Kasumi-1 (cell line): Measurements from ENCODE around the gene IL10.
"Not testable (repeated sequence)": the region's sequence is repeated elsewhere in the genome, so short reads cannot be mapped to it uniquely, and the experiment has no call there.

Source experiments
- DNase-seq, 2 experiments: peaks; one replicate each; lab custom pipeline; 2025; lab: John Stamatoyannopoulos, UW

Gene IL10

DNA sequence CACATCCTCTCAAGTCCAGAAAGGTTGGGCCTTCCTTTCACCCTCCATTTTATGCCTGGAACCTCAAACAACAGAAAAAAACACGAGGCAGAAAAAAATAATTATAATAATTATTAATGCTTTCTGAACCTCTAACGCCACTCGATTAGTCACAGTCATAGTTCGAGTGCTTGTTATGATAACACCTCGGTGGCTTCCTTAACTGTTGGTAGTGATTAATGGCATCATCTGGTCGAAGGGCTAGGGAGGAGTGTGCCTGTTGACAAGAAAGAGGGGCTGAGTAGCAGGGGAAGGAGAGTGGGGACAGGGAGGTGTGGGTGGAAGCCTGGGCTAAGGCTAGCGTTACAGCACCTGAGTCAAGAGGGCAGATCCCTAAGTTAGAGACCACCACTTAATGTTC lies 21.3 kb upstream of the IL10 start:
- no peak for DNase-seq

DNA sequence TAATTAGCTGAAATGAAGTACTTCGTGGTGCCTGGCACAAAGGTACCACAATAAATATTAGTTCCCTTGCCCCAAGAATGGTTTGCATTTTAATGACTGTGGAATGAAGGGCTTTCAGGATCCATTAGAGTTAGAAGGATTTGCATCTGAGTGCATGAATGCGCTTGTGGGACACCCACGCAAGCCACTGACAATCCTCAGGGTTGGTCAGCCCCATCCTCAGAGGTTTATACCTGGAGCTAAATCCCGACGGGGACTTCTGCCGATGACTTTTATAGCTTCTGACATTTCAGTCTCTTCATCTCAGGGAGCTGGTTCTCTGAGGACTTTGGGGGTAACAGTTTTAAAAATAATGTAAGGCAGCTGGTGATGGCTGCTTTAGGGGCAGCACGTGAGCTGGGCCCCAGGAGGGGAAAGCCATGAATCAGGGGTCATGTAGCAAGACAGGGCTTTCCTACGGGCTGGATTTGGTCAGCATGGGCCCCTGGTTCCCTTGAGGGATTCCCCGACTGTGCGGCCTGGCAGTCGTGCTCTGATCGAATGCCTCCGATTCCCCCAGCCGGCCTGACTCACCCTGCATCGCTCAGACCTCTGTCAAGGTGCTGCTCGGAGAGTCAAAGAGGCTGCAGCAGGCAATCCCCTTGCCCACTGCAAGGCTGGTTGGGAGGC lies 20.8 kb upstream of the IL10 start:
- DNase-seq: no peak

DNA sequence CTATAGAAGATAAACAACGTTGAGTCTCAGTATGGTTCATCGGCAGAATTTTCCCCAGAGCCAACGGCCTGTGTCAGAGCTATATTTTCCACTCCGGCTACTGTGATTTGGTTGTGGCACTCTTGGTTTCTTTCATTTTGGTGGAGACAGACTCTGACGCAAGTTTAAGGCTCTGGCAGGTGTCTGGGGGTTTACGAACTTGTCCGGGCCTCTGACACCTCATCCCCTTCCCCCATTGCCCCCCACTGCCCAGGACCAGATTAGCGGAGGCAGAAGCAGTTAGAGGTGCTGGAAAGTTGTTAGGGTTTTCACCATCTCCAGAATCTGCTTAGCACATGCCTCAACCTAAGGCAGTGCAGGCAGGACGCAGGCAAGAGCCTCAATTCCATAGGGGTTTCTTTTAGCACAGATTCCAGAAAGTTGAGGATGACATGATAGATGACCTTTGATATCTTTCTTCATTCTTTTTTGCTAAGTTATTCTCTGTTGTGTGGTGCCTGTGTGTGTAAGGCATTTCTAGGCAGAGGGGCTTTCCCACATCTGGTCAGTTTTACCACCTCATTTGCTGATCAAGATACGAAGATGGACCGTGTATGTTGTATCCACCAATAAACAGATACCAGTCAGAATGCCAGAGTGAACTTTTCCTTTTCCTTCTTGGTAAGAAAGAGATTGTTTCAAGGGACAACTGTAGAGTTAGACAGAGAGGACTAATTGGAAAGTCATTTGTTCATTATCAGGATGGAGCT lies 18.4 kb upstream of the IL10 start:
- no peak for DNase-seq

DNA sequence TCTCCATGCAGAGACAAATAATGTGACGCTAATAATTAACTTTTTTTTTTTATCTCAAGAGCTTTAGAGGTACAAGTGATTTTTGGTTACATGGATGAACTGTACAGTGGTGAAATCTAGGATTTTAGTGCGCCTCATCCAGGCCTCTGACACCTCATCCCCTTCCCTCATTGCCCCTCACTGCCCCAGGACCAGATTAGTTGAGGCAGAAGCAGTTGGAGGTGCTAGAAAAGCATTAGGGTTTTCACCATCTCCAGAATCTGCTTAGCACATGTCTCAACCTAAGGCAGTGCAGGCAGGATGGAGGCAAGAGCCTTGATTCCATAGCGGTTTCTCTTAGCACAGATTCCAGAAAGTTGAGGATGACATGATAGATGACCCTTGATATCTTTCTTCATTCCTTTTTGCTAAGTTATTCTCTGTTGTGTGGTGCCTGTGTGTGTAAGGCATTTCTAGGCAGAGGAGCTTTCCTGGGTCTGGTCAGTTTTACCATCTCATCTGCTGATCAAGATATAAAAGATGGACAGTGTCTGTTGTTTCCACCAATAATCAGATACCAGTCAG lies 16.3 kb upstream of the IL10 start:
- DNase-seq: no peak

DNA sequence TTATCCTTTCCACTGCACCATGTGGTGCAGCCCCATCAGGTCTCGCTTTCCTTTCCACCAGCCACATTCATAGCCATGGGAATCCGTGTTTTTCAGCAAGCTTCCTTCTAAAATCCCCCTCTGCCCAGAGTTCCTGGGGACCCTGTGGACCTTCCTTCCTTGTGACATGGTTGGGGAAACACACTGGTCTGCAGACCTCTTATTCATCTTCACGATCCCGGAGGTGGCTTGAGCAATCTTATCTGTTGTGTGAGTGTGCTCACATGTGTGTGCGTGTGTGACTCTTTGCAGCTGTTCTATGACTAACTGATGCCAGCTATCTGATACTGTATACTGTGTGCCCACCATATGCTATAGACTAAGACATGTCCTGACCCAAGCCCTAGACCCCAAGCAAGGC lies 15.6 kb upstream of the IL10 start:
- DNase-seq: no peak

DNA sequence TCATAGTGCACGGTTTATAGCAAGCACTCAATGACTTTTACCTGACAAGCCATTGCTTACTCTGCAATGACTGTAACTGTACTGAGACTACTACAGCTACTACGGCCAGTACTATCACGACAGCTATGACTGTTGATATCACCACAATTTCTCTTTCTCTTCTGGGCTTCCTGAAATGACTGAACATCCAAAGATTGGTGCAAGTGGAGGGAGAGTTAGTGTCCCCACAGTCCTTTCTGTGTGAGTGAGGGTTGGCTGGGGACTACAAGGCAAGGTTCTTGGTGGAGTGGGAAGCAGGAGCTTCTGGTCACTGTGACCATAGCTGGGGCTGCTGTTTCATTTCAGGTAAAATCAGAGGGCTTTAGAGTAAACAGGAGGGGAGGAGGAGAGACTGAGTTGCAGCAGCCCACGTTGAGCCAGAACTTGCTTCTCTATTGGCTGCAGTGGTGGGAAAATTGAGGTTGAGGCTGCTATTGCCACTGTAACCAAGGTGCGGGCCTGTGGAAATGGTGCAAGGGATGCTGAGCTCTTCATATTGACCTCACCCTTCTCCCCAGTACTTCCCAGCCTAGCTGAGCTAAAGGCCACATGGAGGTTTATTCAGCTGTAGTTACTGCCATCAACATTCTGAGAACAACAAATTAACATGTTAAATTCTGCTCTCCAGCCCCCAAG lies 14.1 kb upstream of the IL10 start:
- DNase-seq: no peak

DNA sequence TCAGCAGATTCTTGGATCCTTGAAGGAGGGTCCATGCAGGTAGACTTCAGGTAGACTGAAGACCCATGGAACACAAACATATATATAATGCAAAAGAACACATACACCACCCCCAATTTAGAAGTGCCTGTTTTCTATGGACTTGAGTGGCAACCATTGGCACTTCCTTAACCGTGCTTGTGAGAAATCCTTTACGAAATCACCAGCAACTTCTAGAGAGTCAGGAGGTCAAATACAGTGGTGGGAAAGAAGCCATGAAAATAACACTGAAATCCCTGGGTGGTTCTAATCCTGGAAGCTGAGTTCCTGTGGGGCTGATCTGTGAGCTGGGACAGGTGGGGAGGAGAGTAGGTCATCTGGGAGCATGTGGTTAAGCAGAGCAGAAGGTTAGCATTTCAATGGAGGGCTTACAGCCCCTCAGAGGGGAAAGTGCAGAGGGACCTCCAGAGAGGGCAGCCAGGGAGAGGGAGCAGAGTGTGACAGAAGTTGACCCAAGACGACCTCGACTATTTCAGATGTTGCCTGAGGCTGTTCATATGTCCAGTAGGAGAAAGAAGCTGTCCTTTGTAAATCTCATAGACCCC lies 13.0 kb upstream of the IL10 start:
- DNase-seq: no peak

DNA sequence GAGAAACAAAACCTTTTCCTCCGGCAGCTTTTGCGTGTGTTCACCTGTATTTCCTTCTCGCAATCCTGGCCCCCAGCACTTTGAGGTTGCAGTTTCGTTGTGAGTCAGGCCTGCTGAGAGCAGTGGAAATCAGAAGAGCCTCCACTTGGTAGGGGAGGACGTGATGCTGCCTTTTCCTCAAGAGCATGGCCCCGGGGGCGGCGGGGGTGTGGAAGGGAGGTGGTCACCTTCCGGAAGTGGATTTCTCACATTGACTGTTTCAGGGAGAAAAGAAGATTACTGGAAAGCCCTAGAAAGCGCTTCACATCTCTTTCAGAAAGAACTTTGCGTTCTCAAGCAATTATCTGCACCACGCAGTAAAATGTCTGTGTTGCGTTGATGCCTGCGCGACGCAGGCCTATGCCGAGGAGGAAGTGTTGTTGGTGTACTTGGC lies 12.2 kb upstream of the IL10 start:
- DNase-seq: no peak

DNA sequence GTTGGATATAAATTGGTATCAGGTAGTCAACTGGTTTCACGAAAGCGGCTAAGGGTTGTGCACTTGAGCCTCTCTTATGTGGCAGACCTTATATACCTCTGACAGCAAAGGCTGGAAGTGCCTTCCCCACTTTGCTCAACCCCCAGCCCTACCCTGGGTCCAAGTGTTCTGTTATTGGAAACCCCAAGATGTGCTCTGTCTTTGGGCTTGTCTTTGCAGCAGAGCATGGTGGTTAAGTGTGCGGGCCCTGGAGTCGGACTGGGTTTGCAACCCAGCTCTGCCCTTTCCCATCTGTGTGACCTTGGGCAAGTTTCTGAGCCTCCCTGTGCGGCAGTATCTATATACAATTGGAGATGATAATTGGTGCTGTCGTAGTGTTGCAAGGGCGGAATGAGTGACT lies 11.2 kb upstream of the IL10 start:
- DNase-seq: no peak

DNA sequence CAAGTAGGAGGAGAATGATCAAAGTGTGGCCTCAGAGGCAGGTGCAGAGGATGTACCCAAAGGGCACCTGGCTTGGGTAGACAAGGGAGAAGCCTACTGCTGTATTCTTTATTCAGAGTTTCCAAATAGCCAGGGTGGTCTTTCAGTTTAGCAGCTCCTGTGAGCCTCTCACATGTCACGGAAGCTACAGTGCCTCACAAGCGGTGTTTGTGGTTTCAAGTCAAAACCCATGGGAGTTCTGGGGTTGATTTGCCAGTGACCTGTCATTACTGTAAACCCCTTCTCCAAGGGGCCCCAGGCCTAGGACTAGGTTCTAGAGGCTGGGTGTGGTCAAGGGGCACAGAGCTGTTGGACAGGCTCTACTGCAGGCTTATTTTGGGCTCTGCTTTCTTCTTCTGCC lies 10.2 kb upstream of the IL10 start:
- DNase-seq: no peak

DNA sequence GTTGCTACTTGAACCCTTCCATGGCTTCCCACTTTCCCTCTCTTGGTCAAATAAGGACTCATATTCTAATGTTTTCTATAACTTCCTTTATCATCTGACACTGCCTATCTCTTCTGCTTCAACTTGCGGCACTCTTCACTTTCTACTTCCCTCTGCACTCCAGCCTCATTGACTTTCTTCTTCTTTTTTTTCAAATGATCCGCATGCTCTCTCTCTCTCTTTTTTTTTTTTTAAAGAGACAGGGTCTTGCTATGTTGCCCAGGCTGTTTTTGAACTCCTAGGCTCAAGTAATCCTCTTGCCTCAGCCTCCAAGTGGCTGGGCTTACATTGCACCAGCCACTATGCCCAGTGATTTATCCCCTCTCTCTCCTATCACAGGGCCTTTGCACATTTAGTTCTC lies 7.3 kb upstream of the IL10 start:
- DNase-seq: peak; percentile 1 to 13

DNA sequence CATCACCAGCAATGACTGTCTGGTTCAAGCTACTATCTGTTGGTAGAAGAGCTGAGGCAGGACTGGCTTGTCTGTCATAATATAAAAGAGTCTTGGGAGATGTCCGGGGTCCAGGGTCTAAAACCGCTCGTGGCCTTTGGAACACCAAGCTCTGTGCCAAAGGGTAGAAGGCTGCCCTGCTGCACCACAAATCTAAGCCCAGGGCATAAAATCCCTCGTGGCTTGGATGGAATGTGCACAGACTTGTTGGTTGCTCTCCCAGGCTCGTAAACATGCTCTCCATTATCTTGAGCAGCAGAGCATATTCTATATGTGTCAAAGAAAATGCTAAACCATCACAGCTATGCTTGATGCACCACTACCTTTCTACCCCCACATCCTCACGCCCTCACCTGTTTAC lies 6.6 kb upstream of the IL10 start:
- not testable (repeated sequence) for DNase-seq

DNA sequence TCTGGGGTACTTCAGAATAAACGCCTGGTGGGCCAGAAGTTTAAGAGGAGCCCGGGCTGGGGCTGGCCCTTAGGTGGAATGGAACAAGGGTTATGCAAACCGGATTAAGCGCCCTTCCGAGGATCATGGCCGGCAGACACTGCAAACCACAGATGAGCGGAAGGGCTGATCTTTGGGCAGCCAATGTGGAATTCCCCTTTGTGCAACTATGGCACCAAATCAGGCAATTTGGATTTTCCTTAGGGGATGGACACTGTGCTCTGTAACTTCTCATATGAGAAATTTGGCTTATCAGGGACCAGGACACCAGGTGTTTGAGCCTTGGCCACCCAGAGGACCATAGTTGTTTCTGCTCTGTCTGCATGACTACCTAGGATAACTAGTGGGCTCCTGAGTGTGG lies 5.7 kb upstream of the IL10 start:
- DNase-seq: no peak

DNA sequence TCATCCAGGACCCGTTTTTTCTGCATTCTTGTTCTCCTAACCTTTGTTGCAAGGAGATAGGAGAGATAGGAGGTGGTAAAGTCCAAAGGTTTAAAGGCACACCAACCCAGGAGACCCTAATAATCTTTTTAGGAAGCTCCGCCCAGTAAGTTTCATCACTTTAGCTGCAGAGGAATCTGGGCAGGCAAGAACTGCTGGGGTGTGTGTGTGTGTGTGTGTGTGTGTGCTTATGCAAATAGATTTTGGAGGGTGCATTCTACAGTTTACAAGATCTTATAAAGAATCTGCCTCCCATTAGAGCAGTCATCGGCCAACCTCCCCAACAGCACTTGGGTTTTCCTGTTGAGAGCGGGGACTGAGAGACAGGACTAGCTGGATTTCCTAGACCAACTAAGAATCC lies 3.9 kb upstream of the IL10 start:
- DNase-seq: no peak

DNA sequence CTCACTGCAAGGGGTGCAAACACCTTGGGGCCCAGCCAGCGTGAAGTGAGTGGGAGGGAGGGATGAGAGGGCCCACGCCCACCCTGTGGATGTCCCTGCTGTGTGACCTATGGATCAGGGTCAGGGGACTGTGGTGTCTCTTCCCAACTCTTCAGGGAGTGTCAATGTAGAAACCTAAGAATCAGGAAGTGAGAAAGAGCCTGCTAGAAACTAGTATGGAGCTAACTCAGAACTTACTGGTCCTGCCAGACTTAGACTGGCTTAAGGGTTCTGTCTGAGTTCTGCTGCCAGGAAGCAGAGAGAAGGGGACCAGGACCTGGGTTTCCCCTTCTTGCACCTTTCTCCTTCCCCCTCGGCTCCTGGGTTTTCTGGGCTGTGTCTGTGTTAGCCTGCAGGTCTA lies 1.8 kb upstream of the IL10 start:
- no peak for DNase-seq

DNA sequence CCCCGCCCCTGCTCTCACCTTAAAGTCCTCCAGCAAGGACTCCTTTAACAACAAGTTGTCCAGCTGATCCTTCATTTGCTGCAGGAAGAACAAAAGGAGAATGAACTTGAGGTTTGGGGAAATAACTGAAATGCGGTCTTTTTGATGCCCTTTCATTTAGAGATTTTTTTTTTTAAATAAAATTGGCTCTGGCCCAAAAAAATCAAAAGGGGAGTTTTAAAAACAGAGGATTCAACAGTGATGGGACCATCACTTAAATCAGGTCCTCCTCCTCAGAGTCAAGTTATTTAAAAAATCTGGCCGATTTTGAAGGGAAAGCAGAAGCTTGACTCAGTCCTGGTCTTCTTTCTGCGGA lies 979 bp downstream of the IL10 start:
- DNase-seq: peak in 1 of 2 experiments; percentile 48

DNA sequence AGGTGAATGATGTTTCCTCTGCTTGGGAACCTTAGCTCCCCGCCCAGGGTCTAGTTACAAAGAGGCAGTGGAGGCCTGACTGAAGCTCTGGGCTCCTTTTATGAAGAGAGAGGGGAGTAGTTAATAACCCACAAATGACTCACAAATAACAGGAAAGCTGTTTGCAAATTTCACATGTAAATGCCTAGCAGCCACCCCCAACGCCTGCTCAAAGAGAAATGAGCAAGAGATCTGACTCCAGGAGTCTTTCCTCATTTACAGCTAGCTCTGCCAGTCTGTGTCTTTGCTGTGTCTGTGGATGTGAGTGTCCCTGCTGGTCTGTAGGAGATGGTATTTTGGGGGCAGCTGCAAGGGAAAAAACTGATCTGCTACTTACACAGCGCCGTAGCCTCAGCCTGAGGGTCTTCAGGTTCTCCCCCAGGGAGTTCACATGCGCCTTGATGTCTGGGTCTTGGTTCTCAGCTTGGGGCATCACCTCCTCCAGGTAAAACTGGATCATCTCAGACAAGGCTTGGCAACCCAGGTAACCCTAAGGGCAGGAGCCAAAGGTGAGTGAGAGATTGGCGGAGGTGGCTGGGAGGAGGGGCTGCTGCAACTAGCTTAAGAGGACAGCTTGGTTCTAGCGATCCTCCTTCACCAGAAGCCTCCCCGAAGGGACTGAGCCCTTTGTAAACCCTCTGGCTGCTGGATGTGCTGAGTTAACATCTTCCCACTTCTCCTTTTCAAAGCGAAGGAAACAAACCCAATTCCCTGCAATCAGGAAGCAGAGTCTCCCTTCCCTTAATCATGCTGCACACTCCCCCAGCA lies 1.6 kb downstream of the IL10 start, which contains the start of gene IL19:
TSS of gene IL19 (plus strand) at position 243 of the 807 bp plus-strand sequence. CDS start 65,890 bp downstream, outside the sequence.
- peak; percentile 57 to 71 for DNase-seq

DNA sequence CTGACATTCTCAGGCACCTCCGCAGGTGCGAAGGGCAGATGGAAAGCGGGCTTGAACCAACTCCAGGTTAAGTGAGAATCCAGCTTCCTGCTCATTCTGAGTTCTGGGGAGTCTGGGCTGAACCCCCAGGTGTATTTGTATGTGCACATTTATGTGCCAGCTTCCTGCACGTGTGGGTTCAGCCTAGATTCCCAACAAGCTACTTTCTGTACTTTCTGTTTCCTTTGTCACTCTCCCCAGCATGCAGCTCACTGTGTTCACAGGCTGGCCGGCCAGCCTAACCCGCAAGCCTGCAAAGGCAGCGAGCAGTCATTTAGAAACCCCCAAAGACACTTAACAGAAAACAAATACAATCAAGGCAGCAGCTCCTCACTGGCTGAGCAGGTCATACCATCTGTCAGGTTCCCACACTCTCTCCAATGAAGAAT lies 3.0 kb downstream of the IL10 start:
- no peak for DNase-seq

DNA sequence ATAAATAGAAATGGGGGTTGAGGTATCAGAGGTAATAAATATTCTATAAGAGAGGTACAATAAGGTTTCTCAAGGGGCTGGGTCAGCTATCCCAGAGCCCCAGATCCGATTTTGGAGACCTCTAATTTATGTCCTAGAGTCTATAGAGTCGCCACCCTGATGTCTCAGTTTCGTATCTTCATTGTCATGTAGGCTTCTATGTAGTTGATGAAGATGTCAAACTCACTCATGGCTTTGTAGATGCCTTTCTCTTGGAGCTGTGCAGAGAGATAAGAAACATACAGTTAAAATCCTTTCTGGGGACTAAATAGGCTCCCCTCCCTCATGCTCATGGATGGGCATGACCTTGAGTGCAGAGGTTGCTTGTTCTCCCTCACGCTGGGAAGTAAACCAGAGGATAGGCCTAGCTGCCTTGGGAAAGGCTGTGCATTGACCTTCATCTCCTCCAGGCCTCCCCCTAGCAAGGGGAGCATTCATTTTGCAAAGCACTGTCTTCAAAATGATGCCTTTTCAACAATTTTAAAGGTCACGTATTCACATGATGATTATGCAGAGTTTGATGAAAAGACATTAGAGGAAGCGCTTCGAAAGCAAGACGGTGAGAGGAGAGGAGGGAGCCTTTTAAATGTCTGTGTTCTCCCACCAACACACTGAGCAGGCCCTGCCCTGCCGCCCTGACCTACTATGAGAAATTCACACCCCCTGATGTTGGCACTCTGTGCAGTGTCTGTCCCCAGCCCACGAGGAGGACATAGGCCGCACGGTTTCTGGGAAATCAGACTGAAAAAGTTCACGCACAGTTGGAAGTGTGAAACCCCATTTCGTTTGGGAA lies 3.6 kb downstream of the IL10 start:
- DNase-seq: no peak

DNA sequence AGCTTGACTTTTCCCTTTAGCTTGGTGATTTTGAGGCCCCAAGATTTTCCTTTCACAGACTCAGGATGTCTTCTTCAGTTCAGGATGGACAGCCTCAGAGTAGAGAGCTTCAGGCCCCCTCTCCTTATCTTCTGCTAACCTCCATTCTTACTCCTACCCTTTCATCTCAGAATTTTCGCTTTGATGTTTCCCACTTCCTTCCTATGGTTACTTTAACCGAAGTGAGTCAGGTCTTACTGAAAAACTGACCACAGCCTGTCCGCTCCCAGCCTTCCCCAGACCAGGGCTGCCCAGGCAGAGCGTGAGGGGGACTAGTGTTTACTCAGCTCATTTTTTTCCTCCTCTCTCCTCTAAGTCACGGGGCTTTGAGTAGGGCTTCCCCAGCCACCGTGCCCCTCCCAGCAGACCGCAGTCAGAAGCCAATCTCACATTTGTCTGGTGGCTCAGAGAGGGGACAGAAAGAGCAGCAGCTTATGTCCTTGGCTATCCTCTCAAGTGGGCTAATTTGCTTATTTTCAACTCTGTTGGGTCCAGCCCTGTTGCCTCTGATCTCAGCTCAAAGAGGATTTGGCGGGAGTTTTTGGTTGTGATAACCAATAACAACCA lies 5.9 kb downstream of the IL10 start:
- peak in 1 of 2 experiments; percentile 26 for DNase-seq
